Spleen (tissue), 7 donors: ENCODE data around the gene MORF4L1.

ENCODE experiments used
- CTCF ChIP-seq, 11 experiments: fragments of 200-600 bp in 7 of 11; fragments of 450-650 bp in 4 of 11; sonication (generic) in 4 of 11; IDR thresholded peaks in 8 of 11; conservative IDR thresholded peaks in 3 of 11; 1 replicate in 7 of 11; 2 replicates in 4 of 11; pipeline versions ENCODE4 v1.4.0 to v1.8.0; 2016 to 2021; ENCODE audit warnings: antibody characterized with exemption in 11 of 11, inconsistent platforms in 4 of 11, mild to moderate bottlenecking in 1 of 11
- POLR2A ChIP-seq, 3 donors: fragments of 450-650 bp; IDR thresholded peaks; one replicate each; pipeline ENCODE4 v1.5.1; 2017; ENCODE audit warnings: antibody characterized with exemption in 3 of 3, mild to moderate bottlenecking in 1 of 3
- donor health status: DM: no; HTN: no; CAD: no; lungs with moderate emphysema.
- donor health status: DM: no; HTN: no; CAD: no.
- donor health status: DM: no; HTN: no; CAD: no.

GRCh38 chr15:78854833-78855372 lies 17.8 kb upstream of the MORF4L1 start:
- TF ChIP-seq CTCF (IDR thresholded peaks at IDR 0.05 in 8 of 11, conservative IDR thresholded peaks at IDR 0.05 in 3 of 11): no peak
- TF ChIP-seq POLR2A (IDR thresholded peaks at IDR 0.05): no peak
